ENCODE measurements around the gene TSPEAR.
"Not testable (repeated sequence)": the region's sequence is repeated elsewhere in the genome, so short reads cannot be mapped to it uniquely, and the experiment has no call there.

- not testable (repeated sequence) for TF ChIP-seq CTCF, POLR2A (IDR thresholded peaks at IDR 0.05)
Observed at GRCh38 chr21:44580231-44580821, 131.0 kb downstream of the TSPEAR start, which contains the start of gene KRTAP10-5.

Measured in right lobe of liver (tissue), 4 donors.